GM21360 (cell line): ENCODE data around the gene PATE3.

Source experiments
- ATAC-seq: cut with Tn5 transposase; IDR thresholded peaks from one replicate; pipeline ENCODE4 v1.9.1; 2021; ENCODE audit warnings: mild to moderate bottlenecking, moderate library complexity; ENCODE audit not compliant: unreplicated experiment

The PATE3 gene, protein sequence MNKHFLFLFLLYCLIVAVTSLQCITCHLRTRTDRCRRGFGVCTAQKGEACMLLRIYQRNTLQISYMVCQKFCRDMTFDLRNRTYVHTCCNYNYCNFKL

DNA sequence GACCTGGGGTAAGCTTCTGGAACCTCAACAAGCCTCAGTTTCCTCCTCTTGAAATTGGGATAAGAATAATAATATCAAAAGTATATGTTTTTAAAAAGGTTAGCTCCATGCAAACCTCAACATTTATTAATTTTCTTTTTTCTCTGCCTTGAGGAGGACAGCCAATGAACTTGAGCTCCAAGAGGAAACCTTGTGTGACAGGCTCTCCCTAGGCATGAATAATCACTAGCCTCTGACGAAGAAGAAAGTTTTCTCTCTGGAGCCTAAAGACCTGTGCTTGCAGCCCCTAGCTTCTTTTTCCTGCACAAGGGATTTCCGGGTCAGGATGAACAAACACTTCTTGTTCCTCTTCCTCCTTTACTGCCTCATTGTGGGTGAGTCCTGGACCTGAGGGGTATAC lies at the start of gene PATE3:
Gene PATE3, plus strand, starts transcription at position 301 of the 400 bp plus-strand sequence. Its CDS starts 25 bp downstream, at position 326.
- ATAC-seq = no peak

DNA sequence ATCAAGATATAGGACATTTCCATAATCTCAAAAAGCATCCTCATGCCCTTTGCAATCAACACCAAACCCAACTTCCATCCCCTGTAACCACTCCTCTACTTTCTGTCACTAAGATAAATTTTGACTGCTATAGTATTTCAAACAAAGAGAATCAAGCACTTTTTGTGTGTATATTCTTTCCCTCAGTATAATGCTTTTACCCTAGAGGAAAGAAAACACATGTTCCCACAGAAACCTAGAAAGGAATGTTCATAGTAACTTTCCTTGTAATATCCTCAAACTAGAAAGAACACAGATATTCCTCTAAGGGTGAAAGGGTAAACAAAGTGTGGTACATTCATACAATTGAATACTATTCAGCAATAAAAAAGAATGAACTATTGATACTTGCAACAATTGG lies 47.3 kb upstream of the PATE3 start:
- ATAC-seq = no peak

DNA sequence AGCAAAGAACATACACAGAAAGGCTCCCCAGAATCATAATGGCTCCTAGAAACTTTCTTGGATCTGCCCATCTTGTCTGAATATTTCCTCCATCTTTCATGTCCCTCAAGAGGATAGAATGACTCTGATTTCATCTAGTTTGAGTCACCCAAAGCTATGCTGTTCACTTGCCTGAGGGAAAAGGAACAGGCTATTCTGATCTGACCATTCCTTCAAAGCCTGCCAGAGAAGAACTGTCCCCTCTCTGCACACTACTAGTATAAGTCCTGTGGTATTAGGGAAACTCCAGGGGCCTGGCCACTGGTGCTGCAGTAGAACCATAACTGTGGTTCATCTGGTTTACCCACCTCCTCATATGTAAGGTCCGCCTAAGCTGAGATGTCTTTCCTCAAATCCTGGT lies 44.2 kb upstream of the PATE3 start:
- no peak for ATAC-seq

DNA sequence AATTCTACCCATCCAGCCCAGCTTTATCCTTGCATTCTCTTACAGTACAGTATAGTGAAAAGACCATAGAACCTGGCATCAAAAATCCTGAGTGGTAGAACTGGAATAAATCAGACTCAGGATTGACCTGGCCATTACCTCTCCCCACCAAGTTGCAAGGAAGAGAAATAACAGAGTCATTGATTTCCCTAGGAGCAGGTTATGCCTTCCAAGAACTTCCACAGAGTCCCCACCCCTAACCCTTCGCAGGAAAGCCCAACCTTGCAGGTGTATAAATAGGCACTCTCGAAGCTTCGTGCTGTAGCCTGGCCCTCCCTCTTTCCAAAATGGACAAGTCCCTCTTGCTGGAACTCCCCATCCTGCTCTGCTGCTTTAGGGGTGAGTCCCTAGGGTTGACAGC lies 41.9 kb upstream of the PATE3 start, which contains the start of gene PATE1:
Gene PATE1, plus strand, starts transcription at position 301 of the 400 bp plus-strand sequence. Its CDS starts 26 bp downstream, at position 327.
- ATAC-seq = no peak

DNA sequence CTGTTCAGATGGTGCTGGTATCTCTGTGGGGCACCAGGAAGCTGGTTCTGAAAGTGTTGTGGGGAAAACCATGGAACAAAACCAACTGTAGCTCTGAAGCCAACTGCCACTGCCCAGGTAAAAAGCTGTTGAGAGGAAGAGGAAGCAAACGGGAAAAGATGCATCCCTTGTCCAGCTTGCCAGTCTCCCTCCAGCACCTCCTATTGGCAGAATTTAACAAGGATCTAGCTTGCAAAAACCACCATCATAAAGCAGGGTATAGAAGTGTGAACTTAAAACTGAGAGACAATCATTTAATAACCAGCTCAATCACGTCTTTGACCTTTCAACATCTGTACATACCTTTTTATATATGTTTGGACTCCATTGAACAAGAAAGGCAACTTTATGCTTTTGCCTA lies 37.3 kb upstream of the PATE3 start:
- no peak for ATAC-seq

DNA sequence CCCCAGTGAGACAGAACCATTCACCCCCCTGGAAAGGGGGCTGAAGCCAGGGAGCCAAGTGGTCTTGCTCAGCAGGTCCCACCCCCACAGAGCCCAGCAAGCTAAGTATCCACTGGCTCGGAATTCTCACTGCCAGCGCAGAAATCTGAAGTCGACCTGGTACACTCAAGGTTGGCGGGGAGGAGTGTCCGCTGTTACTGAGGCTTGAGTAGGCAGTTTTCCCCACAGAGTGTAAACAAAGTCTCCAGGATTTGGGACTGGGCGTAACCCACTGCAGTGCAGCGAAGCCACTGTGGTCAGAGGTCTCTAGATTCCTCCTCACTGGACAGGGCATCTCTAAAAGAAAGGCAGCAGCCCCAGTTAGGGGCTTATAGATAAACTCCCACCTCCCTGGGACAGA lies 31.9 kb upstream of the PATE3 start:
- ATAC-seq = no peak

DNA sequence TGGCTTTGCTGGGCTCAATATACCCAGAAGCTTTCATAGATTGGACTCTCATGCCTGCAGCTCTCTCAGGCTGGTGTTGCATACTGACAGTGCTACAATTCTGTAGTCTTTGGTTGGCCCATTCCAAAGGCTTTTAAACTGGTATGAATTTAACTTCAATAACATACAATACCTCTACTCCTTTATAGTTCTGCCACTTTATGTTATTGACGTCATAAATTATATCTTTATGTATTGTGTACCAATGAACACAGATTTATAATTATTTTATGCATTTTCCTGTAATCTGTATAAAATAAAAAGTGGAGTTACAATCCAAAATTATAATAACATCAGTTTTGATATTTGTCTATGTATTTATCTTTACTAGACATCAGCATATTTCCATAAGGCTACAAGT lies 25.5 kb upstream of the PATE3 start:
- no peak for ATAC-seq

DNA sequence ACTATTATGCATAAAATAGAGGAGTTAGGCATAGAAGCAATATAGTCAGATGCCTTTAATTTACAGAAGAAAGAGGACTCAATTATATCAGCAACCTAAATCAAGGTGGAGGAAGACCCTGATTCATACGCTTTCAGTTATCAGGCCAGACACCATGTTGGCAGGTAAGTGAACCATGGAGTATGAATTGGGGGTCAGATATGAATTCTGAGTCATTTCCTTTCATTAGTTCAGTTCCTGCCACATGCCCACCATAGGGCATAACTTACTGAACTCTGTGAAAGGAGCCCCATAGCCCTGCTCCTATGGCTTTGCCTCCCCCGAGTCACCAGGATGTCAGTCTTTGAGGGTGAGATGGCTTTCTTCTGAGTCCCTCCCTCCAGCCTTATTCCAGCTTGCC lies 24.4 kb upstream of the PATE3 start:
- ATAC-seq = no peak

DNA sequence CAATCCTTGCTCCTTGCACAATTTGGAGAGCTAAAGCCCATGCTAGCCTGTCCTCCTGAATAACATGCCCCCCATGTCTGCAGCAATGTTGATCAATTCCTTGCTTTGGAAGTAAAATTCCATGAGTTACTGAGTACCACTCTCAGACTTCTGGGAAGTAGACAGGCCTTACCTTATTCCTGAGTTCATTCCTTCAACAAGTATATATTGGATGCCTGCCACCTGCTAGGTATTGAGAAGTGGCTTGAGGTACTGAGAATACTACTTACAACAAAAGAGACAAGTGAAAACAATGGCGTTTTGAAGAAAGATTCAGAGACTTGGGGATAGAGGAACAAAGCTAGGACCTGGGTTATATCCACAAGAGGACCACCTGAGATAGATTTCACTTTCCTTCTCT lies 21.7 kb upstream of the PATE3 start:
- ATAC-seq = no peak

DNA sequence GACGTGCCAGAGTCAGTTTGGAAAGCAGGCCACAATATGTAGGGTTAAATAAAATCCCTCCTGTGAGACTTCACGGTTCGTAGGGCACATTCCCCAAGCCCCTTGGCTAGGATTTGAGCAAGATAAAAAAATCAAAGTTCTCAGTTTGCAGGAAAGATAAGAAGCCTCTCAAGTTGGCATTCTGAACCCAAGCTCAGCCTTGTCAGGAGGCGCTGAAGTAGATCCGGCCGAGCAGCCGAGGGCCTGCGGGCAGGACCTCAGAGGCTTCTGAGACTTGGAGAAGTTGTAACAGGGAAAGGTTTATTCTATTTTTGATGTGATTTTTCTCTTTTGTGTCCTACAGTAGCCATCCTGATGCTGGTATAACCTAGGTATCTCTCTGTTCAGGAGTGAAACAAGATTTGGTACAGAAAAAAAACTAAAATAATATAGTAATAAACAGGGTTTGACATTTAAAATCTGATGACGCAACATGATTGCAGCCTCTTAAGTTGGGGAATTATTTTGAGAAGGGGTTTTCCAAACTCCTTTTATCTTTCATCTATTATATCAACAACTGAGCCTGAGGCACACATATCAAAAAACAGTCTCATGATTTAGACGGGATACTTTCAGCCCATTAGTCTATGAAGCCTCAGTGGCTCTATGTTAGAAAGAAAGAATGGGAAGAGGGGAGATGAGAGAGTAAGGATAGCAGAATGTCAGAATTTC lies 19.4 kb upstream of the PATE3 start:
- no peak for ATAC-seq

DNA sequence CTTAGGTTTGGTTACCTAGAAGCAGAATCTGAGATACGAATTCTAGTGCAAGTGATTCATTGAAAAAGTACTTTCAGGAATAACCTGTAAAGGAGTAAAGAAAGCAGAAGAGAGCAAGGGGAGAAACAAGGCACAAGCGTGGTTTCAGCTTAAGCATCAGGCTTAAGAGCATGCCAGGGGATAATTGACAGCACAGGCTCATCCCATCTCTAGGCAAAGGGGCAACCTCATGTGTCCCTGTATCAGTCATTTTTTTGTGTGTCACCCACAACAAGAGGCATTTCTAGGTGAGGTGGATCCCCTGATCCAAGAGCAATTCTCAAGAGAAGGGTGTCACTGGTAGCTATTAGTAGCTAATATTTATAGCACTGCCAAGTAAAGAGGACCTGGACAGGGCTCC lies 17.3 kb upstream of the PATE3 start:
- ATAC-seq = no peak

DNA sequence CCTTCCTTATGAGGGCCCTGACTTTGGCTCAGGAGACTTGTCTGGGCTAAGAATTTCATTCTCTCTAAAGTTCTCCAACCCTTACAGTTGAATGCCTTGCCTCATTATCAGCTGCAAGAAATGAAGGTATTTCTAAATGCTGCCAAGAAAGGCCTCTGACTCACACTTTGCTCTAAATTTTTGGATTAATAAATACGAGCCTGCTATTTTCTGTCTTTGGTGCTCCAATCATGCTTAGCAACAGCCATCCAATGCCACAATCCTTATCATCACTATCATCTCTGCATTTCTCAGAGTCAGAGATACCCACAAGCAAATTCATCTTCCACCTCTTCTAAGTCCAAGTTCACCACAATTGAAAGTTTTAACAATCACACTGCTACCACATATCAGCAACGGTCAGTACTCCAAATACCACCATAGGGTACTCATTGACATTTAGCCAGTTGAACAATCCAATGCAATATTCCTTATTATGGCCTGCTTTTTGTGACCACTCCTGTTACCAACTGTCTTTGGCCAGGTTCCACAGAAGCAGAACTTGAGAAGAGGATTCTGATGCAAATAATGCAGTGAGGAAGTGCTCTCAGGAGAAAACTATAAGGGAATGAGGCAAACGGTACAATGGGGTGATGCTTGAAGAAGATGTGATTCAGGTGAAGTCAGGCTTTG lies 15.0 kb upstream of the PATE3 start:
- no peak for ATAC-seq

DNA sequence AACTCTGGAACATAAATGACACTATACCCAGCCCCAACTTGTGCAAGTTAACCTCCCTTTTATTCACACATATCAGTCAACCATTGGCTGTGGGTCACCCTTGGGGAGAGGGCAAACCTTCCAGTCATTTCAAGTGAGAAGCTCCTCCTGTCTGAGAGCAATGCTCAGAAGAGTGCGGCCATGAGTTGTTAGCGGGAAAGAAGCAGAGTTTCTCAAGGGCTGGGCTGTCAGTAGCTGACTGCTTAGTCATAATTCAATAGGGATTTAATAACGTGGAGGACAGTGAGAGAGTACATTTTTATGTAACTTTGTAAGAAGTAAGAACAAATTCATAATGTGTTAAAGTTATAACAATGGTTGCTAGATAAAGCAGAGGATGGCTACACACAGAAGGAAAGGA lies 14.4 kb upstream of the PATE3 start:
- no peak for ATAC-seq

DNA sequence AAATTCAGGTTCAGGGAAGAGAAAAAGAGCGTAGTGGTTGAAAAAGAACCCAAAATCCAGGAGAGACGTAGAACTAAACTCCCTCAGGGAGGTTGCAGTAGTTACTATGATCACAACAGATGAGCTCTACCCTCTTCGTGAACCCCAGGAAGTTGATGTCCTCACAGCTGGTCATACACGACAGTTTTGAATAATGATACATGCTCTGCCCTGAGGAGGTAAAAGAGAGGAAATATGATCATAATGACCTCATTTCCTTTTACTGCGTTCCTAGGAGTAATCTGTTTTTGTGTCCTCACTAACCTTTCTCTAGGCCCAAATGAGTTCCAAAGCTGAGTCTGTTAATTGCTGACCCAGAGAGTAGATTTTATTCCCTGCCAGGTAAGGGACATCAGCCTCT lies 10.6 kb upstream of the PATE3 start:
- no peak for ATAC-seq

DNA sequence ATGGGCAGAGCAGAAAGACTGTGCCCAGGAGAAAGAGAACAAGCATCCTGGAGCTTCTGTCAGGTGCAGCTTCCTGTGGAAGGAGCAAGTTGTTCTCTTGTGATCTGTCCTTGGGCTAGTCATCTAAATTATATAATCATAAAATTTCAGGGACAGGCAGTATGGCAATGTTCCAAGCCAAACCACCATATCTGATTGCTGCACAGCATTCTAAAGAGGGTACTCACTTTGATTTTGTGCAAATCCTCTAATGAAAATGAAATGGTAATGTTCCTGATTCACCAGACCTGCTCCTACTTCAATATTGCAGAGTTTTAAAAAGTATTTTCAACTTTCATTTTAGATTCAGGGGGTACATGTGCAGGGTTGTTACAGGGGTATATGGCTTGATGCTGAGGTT lies 9.2 kb upstream of the PATE3 start, which contains the start of gene PATE2:
Gene PATE2, minus strand, starts transcription at position 101 of the 400 bp plus-strand sequence. Its CDS starts 55 bp downstream, at position 46.
- no peak for ATAC-seq

DNA sequence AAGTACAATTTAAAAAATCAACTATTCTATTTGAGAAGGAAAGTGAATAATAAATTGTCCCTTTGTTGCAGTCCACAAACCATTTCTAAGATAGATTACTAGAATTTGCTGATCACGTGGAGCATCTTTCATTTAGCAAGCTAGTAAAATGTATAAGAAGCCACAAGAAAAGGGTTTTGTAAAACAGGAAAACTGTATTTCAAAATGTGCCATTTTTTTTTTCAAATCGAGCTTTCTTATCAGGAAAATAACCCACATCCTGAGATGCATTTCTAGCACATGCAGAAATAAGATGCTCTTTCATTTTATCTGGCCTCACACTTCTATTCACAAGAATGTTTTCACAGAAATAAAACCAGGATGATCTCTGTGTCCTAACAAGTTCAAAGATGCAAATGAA lies 3.2 kb upstream of the PATE3 start:
- no peak for ATAC-seq

DNA sequence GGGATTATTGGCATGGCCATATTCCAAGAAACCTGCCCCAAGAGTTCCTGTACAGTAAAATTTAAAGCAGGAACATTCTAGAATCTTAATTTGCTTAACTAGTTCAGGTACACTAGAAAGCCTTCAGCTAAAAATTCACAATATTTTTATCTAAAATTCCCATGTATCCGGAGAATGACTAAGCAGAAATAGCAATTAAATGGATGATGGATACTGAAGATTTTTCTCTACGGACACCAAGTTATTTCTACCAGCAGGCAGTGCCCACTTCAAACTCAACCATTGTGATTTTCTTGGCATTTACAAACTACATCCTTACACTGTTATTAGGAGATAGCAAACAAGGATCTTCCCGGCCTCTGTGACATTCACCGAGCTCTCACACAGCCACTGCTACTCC lies 2.9 kb downstream of the PATE3 start:
- ATAC-seq = no peak

DNA sequence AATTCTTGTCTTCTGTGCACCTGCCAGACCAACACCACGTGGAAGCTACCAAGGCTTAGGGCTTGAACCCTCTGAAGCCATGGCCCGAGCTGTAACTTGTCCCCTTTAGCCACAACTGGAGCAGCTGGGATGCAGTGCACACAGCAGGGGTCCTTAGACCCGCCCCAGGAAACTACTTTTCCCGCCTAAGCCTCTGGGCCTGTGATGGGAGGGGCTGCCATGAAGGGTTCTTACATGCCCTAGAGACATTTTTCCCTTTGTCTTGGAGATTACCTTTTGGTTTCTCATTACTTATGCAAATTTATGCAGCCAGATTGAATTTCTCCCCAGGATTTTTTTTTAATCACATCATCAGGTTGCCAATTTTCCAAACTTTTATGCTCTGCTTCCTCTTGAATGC lies 9.7 kb downstream of the PATE3 start:
- no peak for ATAC-seq

DNA sequence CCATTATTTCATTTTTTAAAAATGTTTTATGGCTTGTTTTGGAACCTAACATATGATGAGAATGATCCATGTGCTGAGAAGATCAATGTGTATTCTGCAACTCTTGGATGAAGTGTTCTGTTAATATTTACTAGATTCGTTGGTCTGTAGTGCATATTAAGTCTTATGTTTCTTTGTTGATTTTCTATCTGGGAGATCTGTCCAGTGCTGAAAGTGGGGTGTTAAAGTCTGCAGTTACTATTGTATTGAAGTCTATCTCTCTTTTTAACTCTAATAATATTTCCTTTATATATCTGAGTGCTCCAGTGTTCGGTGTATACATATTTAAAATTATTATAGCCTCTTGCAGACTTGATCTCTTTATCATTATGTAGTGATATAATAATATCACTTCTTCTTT lies 11.9 kb downstream of the PATE3 start:
- no peak for ATAC-seq

DNA sequence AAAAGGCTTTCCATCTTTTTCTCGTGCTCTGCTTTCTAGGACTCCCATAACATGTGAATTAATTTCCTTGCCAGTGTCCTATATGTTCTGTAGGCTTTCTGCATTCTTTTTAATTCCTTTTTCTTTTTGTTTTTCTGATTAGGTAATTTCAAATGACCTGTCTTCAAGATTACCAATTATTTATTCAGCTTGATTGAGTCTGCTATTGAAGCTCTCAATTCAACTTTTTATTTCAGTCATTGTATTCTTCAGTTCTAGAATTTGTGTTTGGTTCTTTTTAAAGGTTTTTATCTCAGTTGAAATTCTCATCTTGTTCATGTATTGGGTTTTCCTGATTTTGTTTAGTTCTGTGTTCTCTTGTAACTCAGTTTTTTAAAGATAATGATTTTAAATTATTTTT lies 14.5 kb downstream of the PATE3 start:
- ATAC-seq = no peak

DNA sequence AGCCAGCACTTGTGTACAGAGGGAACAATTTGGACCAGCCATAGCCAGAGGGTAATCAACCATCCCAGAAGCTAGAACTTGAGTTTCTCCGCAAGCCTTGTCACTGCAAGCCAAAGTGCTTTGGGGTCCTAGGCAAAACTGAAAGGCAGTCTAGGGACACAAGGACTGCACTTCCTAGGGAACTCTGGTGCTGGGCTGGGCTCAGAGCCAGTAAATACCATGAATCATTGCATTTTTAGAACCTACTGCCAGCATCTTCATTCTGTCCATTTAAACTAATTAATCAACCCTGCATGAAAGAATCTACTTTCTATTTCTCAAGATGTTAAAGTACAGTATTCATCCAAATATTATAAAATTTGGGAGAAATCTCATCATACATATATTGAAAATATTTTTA lies 20.0 kb downstream of the PATE3 start:
- ATAC-seq = no peak

DNA sequence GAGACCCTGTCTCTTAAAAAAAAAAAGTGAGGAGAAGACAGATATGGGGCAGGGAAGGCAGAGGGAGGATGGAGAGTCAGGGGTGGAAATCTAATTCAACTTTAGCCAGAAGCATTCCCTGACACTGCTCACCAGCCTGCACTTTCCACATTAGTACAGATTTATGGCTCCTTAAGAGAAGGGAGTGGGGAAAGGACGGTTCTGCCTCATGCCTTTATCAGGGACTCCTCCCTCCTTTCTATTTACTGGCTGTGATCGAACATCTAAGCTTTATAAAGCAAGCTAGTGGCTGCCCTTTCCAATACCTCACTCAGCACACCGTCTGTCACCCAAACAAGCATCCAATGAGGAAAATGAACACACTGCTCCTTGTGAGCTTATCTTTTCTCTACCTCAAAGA lies 45.1 kb downstream of the PATE3 start, which contains the start of gene PATE4:
Gene PATE4, plus strand, starts transcription at position 301 of the 400 bp plus-strand sequence. Its CDS starts 44 bp downstream, at position 345.
- ATAC-seq = no peak
